Measurements from ENCODE around the gene RBBP9. TPM values are rescaled to one million over a fixed set of nuclear protein-coding genes. Genes with fewer than 3 reads are reported as not detected.
"Not testable (repeated sequence)": the region's sequence is repeated elsewhere in the genome, so short reads cannot be mapped to it uniquely, and the experiment has no call there.

RBBP9 gene
- total RNA-seq, 2 experiments from 2014 or later: 8.7 to 11.7 TPM

DNA sequence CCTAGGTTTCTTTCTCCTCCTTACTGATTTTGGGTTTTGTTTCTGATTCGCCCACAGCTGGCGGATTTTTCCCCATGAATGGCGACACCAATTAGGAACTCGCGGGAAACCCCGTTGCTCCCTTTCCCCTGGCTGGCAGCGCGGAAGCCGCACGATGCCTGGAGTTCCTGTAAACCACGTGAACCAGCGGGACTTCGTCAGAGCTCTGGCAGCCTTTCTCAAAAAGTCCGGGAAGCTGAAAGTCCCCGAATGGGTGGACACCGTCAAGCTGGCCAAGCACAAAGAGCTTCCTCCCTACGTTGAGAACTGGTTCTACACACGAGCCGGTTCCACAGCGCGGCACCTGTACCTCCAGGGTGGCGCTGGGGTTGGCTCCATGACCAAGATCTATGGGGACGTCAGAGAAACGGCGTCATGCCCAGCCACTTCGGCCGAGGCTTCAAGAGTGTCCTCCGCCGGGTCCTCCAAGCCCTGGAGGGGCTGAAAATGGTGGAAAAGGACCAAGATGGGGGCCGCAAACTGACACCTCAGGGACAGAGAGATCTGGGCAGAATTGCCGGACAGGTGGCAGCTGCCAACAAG, 7.5 kb upstream of the RBBP9 start:
- BruUV-seq (replicated peaks): no TSS peak
- no peaks in the 10 kb centered on the region for H3K9me3 ChIP-seq (ENCODE audit: low read length)
- H3K36me3 ChIP-seq (ENCODE audit: insufficient read depth, low read length): no peaks in the 10 kb centered on the region
- DNase-seq (ENCODE audit: low spot score): no peak
- H4K20me1 ChIP-seq (ENCODE audit: insufficient read depth, low read length): no peaks in the 10 kb centered on the region
- no peak overlapping the region for H3K27ac ChIP-seq (ENCODE audit: low read depth, low read length, poor library complexity, severe bottlenecking)
- ChIA-PET POLR2A (interaction anchor here (0.9 to 4.6 kb wide), 3 partner anchors 7 to 84 kb away, joined by 3 to 101 read pairs (median 3); partner anchors contain the start of gene RBBP9), CTCF (ENCODE audit: unreplicated experiment) (no interaction called here)
- intact Hi-C loops (cut with micrococcal nuclease; ENCODE audit: unreplicated experiment): loop anchor here (5.0 to 10.0 kb wide), 2 partner anchors 63 to 540 kb away; partner anchors contain the start of genes MGME1, SMIM26 and SNX5
- TF ChIP-seq, protein P1, sequence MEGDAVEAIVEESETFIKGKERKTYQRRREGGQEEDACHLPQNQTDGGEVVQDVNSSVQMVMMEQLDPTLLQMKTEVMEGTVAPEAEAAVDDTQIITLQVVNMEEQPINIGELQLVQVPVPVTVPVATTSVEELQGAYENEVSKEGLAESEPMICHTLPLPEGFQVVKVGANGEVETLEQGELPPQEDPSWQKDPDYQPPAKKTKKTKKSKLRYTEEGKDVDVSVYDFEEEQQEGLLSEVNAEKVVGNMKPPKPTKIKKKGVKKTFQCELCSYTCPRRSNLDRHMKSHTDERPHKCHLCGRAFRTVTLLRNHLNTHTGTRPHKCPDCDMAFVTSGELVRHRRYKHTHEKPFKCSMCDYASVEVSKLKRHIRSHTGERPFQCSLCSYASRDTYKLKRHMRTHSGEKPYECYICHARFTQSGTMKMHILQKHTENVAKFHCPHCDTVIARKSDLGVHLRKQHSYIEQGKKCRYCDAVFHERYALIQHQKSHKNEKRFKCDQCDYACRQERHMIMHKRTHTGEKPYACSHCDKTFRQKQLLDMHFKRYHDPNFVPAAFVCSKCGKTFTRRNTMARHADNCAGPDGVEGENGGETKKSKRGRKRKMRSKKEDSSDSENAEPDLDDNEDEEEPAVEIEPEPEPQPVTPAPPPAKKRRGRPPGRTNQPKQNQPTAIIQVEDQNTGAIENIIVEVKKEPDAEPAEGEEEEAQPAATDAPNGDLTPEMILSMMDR (conservative IDR thresholded peaks at IDR 0.05; ENCODE audit: low read length): no peak
- peaks cover 15% of the 10 kb centered on the region for H3K4me1 ChIP-seq (ENCODE audit: insufficient read depth, low read length, poor library complexity, severe bottlenecking)
- H3K4me3 ChIP-seq (ENCODE audit: low read depth, low read length, poor library complexity, severe bottlenecking): no peak overlapping the region
- no peaks in the 10 kb centered on the region for H3K9me2 ChIP-seq (ENCODE audit: insufficient read depth, low read length)
- 0 out of 2 replicates have a peak overlapping the region, but pooled peaks have one; percentile 6 for H2AFZ ChIP-seq (ENCODE audit: low read length)
- no peak overlapping the region for H3K4me2 ChIP-seq (ENCODE audit: low read length)
- peaks cover 16% of the 10 kb centered on the region; the same call in 1 of the 2 replicates for H3K79me2 ChIP-seq (ENCODE audit: insufficient read depth, low read depth, low read length)

DNA sequence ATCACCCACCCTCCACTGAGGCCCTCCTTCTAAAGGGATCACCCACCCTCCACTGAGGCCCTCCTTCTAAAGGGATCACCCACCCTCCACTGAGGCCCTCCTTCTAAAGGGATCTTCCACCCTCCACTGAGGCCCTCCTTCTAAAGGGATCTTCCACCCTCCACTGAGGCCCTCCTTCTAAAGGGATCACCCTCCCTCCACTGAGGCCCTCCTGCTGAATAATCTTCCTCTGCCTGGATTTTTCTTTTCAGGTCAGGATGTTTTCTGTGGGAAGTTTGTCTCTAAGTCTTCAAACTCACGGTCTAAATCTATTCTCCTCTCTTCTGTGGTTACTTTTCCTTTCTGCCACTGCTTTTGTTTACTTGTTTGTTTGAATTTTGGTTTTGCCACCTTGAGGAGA, 4.6 kb upstream of the RBBP9 start:
- H4K20me1 ChIP-seq (ENCODE audit: insufficient read depth, low read length); H3K79me2 ChIP-seq (ENCODE audit: insufficient read depth, low read depth, low read length); H3K27ac ChIP-seq (ENCODE audit: low read depth, low read length, poor library complexity, severe bottlenecking); DNase-seq (ENCODE audit: low spot score); H3K36me3 ChIP-seq (ENCODE audit: insufficient read depth, low read length); H3K4me2 ChIP-seq (ENCODE audit: low read length); BruUV-seq (replicated peaks); H3K4me3 ChIP-seq (ENCODE audit: low read depth, low read length, poor library complexity, severe bottlenecking); CTCF ChIA-PET (ENCODE audit: unreplicated experiment); H3K9me3 ChIP-seq (ENCODE audit: low read length); H2AFZ ChIP-seq (ENCODE audit: low read length); H3K9me2 ChIP-seq (ENCODE audit: insufficient read depth, low read length): not testable (repeated sequence)
- POLR2A ChIA-PET: interaction anchor here (0.6 to 1.2 kb wide), 3 partner anchors 55 to 1220 kb away, joined by 3 read pairs; no protein-coding TSS in a partner anchor
- intact Hi-C loops (cut with micrococcal nuclease; ENCODE audit: unreplicated experiment): loop anchor here (10.0 kb wide), 1 partner anchor 537 kb away; the partner anchor contains the start of genes MGME1 and SNX5
- H3K4me1 ChIP-seq (ENCODE audit: insufficient read depth, low read length, poor library complexity, severe bottlenecking): peaks cover 11% of the 10 kb centered on the region

DNA sequence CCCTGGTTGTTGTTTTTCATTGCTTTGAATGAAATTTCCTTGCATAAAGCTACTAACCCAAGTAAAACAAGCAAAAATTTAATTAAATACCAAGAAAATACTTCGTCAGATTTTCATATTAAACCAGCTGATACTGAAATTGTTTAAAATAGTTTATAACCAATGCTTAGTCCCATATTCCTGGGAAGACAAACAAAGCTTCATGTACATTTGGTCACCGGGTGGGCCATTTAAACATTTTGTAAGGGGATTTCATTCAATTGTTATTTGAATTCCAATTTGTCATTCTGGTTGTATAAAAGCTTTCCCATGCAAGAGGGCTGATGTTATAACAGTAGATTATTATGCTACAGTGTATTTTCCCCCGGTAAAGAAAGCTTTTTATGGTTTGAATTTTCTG, 578 bp upstream of the RBBP9 start:
- Histone ChIP-seq H4K20me1 (ENCODE audit: insufficient read depth, low read length) (no peaks in the 10 kb centered on the region), H3K9me3 (ENCODE audit: low read length) (no peaks in the 10 kb centered on the region), H3K36me3 (ENCODE audit: insufficient read depth, low read length) (peaks cover 13% of the 10 kb centered on the region), H3K79me2 (ENCODE audit: insufficient read depth, low read depth, low read length) (peaks cover 7% of the 10 kb centered on the region; the same call in 1 of the 2 replicates), H3K4me1 (ENCODE audit: insufficient read depth, low read length, poor library complexity, severe bottlenecking) (peaks cover 14% of the 10 kb centered on the region), H3K9me2 (ENCODE audit: insufficient read depth, low read length) (no peaks in the 10 kb centered on the region), H3K4me3 (ENCODE audit: low read depth, low read length, poor library complexity, severe bottlenecking) (peak overlapping the region; percentile 95), H3K4me2 (ENCODE audit: low read length) (peak overlapping the region; percentile 100), H3K27ac (ENCODE audit: low read depth, low read length, poor library complexity, severe bottlenecking) (no peak overlapping the region), H2AFZ (ENCODE audit: low read length) (peak overlapping the region; percentile 96)
- DNase-seq (ENCODE audit: low spot score): no peak
- BruUV-seq (replicated peaks): no TSS peak
- ChIA-PET CTCF (ENCODE audit: unreplicated experiment) (interaction anchor here (0.6 to 1.0 kb wide), 2 partner anchors 9 to 10 kb away, joined by 3 read pairs; partner anchors contain the start of gene SEC23B), POLR2A (interaction anchor here (0.6 to 5.0 kb wide), 10 partner anchors 10 to 296 kb away, joined by 3 to 101 read pairs (median 5); partner anchors contain the start of genes DZANK1, POLR3F and SEC23B)
- intact Hi-C loops (cut with micrococcal nuclease; ENCODE audit: unreplicated experiment): loop anchor here (1.0 kb wide), 1 partner anchor 30 kb away; the partner anchor contains the start of genes DZANK1 and POLR3F
- TF ChIP-seq, protein P1 (conservative IDR thresholded peaks at IDR 0.05; ENCODE audit: low read length): no peak
- TF ChIP-seq EZH2phosphoT487 (IDR thresholded peaks at IDR 0.05; ENCODE audit: borderline replicate concordance, low read depth, low read length): no peak
